ENCODE results near the gene CSNK1A1L.

The CSNK1A1L gene

GRCh38 chr13:37106642-37107041 is 1.2 kb upstream of the CSNK1A1L start:
- DNase-seq (ENCODE audit: low spot score), result no peak

DNA sequence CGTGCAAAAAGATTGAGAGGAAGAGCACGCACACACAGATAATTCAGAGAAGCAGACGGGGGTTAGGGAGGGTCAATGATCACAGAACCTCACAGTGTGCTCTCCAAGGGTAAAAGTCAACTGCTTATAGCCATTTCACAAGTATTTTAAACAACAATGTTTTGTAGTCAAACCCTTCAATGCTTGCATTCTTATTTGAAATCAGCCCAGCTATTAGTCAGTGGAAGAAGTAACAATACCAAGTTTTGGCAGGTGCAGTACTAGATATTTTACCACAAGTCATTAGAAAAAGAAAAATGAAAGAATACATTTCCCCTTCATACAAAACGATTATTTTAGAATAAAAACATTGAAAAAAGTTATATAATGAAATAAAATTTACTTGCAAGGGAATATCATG is 2.6 kb downstream of the CSNK1A1L start:
- DNase-seq (ENCODE audit: low spot score), result no peak

DNA sequence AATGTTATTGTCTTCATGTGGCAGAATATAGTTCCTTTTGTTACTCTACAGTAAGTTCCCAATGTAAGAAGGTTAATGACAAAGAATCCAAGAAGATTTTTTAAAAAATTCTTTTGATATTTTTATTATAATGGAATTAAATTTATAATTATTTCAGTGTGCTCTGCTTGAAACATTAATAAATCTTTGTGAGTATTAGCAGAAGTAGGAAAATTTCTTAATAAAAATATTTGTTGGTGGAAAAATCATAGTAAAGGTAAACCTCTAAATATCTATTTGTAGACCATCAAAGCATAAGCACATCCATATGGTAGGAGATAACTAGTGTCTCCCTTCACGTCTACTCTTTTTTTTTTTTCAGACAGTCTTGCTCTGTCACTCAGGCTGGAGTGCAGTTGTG is 4.3 kb downstream of the CSNK1A1L start:
- DNase-seq (ENCODE audit: low spot score), result no peak

GRCh38 chr13:37100731-37101130 is 4.7 kb downstream of the CSNK1A1L start:
- DNase-seq (ENCODE audit: low spot score), result no peak

DNA sequence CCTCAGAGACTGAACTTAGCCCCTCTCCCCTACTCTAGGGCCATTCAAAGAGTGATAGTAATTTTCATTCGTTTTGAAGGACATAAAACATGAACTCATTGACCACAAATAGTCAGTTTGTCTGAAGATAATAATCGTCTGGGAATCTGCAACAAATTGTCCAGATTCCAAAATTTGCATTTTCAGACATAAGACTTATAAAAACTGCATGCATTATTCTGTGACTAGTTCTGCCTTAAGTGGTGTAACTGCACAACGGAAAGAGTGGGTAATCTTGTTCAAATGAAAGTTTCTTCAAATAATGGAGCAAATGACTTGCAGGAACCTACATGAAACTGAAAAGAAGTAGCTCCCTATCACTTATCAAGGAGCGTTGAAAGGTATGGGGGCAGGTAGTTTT is 8.4 kb downstream of the CSNK1A1L start:
- DNase-seq (ENCODE audit: low spot score), result no peak

GRCh38 chr13:37094840-37095239 is 10.6 kb downstream of the CSNK1A1L start:
- DNase-seq (ENCODE audit: low spot score), result no peak

GRCh38 chr13:37094099-37094498 is 11.4 kb downstream of the CSNK1A1L start:
- DNase-seq (ENCODE audit: low spot score), result no peak

DNA sequence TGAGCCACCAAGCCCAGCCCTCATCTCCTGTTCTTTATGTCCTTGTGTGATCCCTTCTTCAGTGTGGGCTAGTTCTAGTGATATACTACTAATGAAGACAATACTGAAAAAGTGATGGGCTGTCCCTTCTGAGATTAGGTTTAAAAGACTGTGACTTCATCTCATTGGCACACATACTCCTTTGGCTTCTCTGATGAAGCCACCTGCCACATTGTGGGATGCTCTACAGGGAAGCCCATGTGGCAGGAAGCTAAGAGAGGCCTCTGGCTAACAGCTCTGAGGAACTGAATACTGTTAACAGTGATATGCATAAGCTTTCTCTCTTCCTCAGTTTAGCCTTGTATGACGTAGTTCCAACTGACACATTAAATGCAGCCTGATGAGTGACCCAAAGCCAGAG is 13.6 kb downstream of the CSNK1A1L start:
- DNase-seq (ENCODE audit: low spot score), result no peak

GRCh38 chr13:37090912-37091311 is 14.6 kb downstream of the CSNK1A1L start:
- DNase-seq (ENCODE audit: low spot score), result no peak

DNA sequence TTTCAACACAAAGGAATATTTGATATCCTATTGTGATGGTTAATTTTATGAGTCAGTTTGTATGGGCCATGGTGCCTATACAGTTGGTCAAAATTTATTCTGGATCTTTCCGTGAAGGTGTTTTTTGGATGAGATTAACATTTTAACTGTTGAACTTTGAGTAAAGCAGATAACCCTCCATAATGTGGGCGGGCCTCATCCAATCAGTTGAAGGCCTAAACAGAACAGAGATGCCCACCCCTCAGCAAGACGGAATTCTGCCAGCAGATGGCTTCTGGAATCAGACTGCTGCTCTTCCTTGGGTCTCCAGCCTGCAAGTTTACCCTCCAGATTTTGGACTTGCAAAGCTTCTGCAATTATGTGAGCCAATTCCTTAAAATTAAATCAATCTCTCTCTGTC is 16.0 kb downstream of the CSNK1A1L start:
- DNase-seq (ENCODE audit: low spot score), result no peak

- no peak for DNase-seq (ENCODE audit: low spot score)
Measured at GRCh38 chr13:37087486-37087885, 18.0 kb downstream of the CSNK1A1L start.

GRCh38 chr13:37085606-37086005 is 19.9 kb downstream of the CSNK1A1L start:
- DNase-seq (ENCODE audit: low spot score), result no peak

DNA sequence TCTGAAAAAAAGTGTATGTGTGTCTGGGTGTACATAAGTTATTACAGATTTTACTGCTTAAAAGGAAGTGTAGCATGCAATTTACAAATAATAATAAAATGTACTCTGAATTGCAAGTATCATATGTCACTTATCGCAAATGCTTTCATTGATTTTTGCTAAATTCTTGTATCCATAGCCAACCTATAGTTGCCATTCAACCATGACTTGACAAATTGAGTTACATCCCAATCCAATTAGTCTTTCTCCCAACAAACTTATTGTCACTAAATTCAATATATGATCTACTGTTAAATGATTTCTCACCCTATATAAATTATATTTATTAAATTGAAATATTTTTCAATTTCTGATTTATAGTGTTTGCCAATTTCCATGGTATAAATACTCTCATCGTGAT is 28.6 kb downstream of the CSNK1A1L start:
- no peak for DNase-seq (ENCODE audit: low spot score)

- no peak for DNase-seq (ENCODE audit: low spot score)
Measured at GRCh38 chr13:37075164-37075563, 30.3 kb downstream of the CSNK1A1L start.

DNA sequence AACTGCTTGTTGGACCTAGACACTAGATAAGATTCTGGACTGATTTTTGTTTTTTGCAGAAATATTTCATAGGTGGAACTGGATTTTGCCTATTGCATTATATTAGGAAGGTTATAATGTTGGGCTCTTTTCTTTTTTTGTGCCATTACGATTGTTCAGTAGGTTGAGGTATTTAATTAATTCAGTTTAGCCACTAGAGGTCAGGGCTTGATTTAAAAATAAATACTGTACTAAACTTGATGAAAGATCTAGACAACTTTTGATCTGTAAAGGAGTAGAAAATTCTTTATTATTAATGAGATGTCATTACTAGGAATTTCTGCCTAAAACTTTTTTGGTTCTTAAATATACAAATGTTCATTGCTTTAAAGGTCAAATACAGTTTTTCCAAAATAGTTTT is 30.8 kb downstream of the CSNK1A1L start:
- peak; percentile 60 for DNase-seq (ENCODE audit: low spot score)

GRCh38 chr13:37072024-37072423 is 33.4 kb downstream of the CSNK1A1L start:
- DNase-seq (ENCODE audit: low spot score), result no peak

GRCh38 chr13:37070956-37071355 is 34.5 kb downstream of the CSNK1A1L start:
- DNase-seq (ENCODE audit: low spot score), result no peak

GRCh38 chr13:37070145-37070695 is 35.2 kb downstream of the CSNK1A1L start:
- DNase-seq (ENCODE audit: low spot score), result no peak

- DNase-seq (ENCODE audit: low spot score), result no peak
Measured at GRCh38 chr13:37069597-37070103, 35.8 kb downstream of the CSNK1A1L start.

DNA sequence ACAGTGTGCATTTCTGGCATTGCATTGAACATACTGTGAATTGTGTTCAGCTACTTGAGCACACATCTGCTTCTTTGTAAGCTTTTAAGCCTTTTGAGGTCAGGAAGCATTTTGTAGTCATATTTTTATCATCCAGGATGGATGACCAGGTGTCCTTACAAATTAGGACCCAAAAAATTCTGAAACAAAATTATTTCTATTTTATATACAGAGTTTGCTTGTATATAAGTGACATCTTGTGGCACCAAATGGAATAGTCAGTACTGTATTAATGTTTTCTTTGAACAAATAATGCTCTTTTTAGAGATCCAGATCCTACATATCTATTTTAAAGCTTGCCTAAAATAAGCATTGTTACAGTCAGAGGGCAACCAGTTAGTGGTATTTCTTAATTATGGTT is 36.5 kb downstream of the CSNK1A1L start:
- peak; percentile 59 for DNase-seq (ENCODE audit: low spot score)

- DNase-seq (ENCODE audit: low spot score), result no peak
Measured at GRCh38 chr13:37067874-37068273, 37.6 kb downstream of the CSNK1A1L start.

DNA sequence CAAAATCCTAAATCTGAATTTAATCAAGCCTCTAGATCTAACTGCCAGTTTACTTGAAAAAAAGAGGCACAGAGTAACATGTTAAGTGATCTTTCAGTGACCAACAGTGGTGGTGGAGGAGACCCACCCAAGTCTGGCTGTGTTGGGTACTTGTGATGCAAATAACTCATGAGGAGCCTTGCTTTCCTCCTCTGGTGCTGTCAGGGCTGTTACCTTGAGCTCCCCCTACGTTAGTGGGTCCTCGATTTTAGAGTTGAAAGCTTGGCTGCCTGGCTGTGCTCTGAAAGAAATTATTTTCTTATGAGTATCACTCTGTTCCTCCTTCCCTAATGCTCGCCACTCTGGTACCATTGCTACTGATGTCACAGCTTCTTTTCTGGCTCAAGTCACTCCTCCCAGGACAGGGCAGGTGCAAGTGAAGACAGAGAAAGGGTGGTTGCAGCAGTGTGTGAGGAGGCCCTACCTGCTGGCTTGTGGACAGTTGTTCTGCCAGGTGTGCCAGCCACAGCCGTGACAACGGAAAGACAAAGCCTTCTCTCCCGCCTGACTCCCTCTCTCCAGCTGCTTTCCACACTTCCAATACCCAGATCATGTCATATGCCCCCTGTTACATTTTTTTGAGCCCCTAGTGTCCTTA is 39.5 kb downstream of the CSNK1A1L start:
- no peak for DNase-seq (ENCODE audit: low spot score)

DNA sequence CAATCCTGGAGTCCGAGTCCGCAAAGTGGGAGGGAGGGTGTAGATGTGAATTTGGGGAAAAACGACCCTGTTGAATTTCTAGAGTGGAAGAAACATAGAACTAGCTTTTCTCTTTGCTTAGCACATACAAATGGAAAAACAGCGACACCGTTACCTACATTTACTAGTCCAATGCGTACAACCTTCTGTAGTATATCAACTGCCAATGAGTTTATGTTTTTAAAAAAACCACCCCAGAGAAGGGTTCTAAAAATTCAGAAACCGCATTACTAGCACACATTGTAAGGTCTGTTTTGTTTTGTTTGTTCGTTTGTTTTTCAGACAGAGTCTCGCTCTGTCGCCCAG is 45.6 kb downstream of the CSNK1A1L start:
- no peak for DNase-seq (ENCODE audit: low spot score)
